ENCODE results near the gene CORO1A. TPM values are rescaled to one million over a fixed set of nuclear protein-coding genes. Genes with fewer than 3 reads are reported as not detected.

CORO1A gene
- total RNA-seq, 1 experiment from 2014 or later: 10.3 TPM

DNA sequence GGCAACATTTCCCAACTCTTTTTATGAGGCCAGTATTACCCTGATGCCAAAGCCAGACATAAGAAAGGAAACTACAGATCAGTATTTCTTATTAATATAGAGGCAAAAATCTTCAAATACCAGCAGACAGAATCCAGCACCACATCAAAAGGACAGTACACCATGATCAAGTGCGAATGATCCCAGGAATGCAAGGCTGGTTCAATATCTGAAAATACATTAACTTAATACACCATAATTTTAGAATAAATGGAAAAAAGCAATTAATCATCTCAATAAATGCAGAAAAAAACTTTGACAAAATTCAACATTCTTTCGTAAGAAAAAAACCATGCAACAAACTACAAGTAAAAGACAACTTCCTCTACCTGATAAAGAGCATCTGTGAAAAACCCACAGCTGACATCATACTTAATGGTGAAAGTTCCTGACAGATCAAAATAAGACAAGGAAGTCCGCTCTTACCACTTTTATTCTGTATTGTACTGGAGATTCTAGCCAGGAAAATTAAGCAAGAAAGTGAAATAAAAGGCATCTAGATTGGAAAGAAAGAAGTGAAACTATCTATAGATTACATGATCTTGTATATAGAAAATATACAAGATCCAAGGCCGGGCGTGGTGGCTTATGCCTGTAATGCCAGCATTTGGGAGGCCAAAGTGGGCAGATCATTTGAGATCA is 34.0 kb upstream of the CORO1A start:
- intact Hi-C loops (cut with micrococcal nuclease): no loop called here
- BruUV-seq (replicated peaks): no TSS peak
- no peak overlapping the region for H2AFZ ChIP-seq (ENCODE audit: low read length)
- no peaks in the 10 kb centered on the region for H4K20me1 ChIP-seq (ENCODE audit: low read length)
- H3F3A ChIP-seq (ENCODE audit: low read length, unreplicated experiment): no peaks in the 10 kb centered on the region
- no peak overlapping the region for H3K27ac ChIP-seq (ENCODE audit: low read length)
- H3K79me2 ChIP-seq (ENCODE audit: low read length): no peaks in the 10 kb centered on the region
- no peaks in the 10 kb centered on the region for H3K4me1 ChIP-seq (ENCODE audit: insufficient read depth, low read length)
- no peak overlapping the region for H3K4me3 ChIP-seq (ENCODE audit: low read length)
- H3K27me3 ChIP-seq (ENCODE audit: low read length): no peaks in the 10 kb centered on the region
- no peaks in the 10 kb centered on the region for H3K9me3 ChIP-seq (ENCODE audit: low read length)
- ChIA-PET POLR2A (ENCODE audit: unreplicated experiment) (no interaction called here), CTCF (no interaction called here)
- H3K36me3 ChIP-seq (ENCODE audit: low read depth, low read length): no peaks in the 10 kb centered on the region
- no peaks in the 10 kb centered on the region for H3K9me2 ChIP-seq (replicated peaks; ENCODE audit: low read length)
- no peak for TF ChIP-seq CTCF (conservative IDR thresholded peaks at IDR 0.05; ENCODE audit: low read depth, low read length)
- no peak for TF ChIP-seq EZH2phosphoT487 (IDR thresholded peaks at IDR 0.05; ENCODE audit: borderline replicate concordance, low read length)
- no peak for TF ChIP-seq EZH2 (IDR thresholded peaks at IDR 0.05; ENCODE audit: low read length, unreplicated experiment)
- no peak overlapping the region for H3K4me2 ChIP-seq (ENCODE audit: low read length)
- DNase-seq (no peak), ATAC-seq (no peak)
- H3K9ac ChIP-seq (ENCODE audit: low read length): no peak overlapping the region

DNA sequence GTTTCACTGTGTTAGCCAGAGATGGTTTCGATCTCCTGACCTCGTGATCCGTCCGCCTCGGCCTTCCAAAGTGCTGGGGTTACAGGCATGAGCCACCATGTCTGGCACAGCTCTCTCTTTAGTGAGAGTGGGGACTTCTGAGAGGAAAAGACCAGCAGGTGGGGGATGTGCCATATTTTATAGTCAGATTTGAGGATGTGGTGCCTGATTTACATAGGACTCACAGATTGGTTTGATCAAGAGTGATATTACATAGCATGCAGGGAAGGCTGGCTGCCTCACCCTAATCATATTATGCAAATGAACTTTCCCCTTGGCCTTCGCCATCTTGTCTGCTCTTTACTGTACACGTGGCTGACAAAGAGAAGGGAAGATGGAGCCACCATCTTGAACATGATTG is 32.3 kb upstream of the CORO1A start:
- Histone ChIP-seq H3K4me2 (ENCODE audit: low read length) (no peak overlapping the region), H3K9me2 (replicated peaks; ENCODE audit: low read length) (no peaks in the 10 kb centered on the region), H3K4me1 (ENCODE audit: insufficient read depth, low read length) (no peaks in the 10 kb centered on the region), H3K27ac (ENCODE audit: low read length) (no peak overlapping the region), H2AFZ (ENCODE audit: low read length) (no peak overlapping the region), H4K20me1 (ENCODE audit: low read length) (no peaks in the 10 kb centered on the region), H3F3A (ENCODE audit: low read length, unreplicated experiment) (no peaks in the 10 kb centered on the region), H3K9ac (ENCODE audit: low read length) (no peak overlapping the region), H3K9me3 (ENCODE audit: low read length) (no peaks in the 10 kb centered on the region), H3K79me2 (ENCODE audit: low read length) (no peaks in the 10 kb centered on the region), H3K27me3 (ENCODE audit: low read length) (no peaks in the 10 kb centered on the region), H3K36me3 (ENCODE audit: low read depth, low read length) (no peaks in the 10 kb centered on the region), H3K4me3 (ENCODE audit: low read length) (no peak overlapping the region)
- no peak for DNase-seq
- intact Hi-C loops (cut with micrococcal nuclease): no loop called here
- TF ChIP-seq CTCF (conservative IDR thresholded peaks at IDR 0.05; ENCODE audit: low read depth, low read length) (no peak), EZH2phosphoT487 (IDR thresholded peaks at IDR 0.05; ENCODE audit: borderline replicate concordance, low read length) (no peak)
- ChIA-PET CTCF (no interaction called here), POLR2A (ENCODE audit: unreplicated experiment) (no interaction called here)
- ATAC-seq: no peak
- no TSS peak for BruUV-seq (replicated peaks)

DNA sequence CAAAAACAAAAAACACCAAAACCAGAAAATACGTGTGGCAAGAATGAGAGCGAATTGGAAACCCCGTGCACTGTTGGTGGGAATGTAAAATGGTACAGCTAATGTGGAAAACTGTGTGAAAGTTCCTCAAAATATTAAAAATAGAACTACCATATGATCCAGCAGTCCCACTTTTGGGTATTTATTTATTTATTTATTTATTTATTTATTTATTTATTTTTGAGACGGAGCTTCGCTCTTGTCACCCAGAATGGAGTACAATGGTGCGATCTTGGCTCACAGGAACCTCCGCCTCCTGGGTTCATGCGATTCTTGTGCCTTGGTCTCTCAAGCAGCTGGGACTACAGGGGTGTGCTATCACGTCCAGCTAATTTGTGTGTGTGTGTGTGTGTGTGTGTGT is 30.9 kb upstream of the CORO1A start:
- H3K27me3 ChIP-seq (ENCODE audit: low read length): no peaks in the 10 kb centered on the region
- no peak overlapping the region for H2AFZ ChIP-seq (ENCODE audit: low read length)
- no peak overlapping the region for H3K9ac ChIP-seq (ENCODE audit: low read length)
- no peak for TF ChIP-seq EZH2 (IDR thresholded peaks at IDR 0.05; ENCODE audit: low read length, unreplicated experiment)
- no peak for TF ChIP-seq CTCF (conservative IDR thresholded peaks at IDR 0.05; ENCODE audit: low read depth, low read length)
- no peak for TF ChIP-seq EZH2phosphoT487 (IDR thresholded peaks at IDR 0.05; ENCODE audit: borderline replicate concordance, low read length)
- H3K4me1 ChIP-seq (ENCODE audit: insufficient read depth, low read length): no peaks in the 10 kb centered on the region
- H3K4me2 ChIP-seq (ENCODE audit: low read length): no peak overlapping the region
- no peak overlapping the region for H3K4me3 ChIP-seq (ENCODE audit: low read length)
- ChIA-PET CTCF (no interaction called here), POLR2A (ENCODE audit: unreplicated experiment) (no interaction called here)
- H3K79me2 ChIP-seq (ENCODE audit: low read length): no peaks in the 10 kb centered on the region
- H3K9me2 ChIP-seq (replicated peaks; ENCODE audit: low read length): no peaks in the 10 kb centered on the region
- intact Hi-C loops (cut with micrococcal nuclease): no loop called here
- no peak for DNase-seq
- H3K9me3 ChIP-seq (ENCODE audit: low read length): no peaks in the 10 kb centered on the region
- BruUV-seq (replicated peaks): no TSS peak
- no peak overlapping the region for H3K27ac ChIP-seq (ENCODE audit: low read length)
- no peaks in the 10 kb centered on the region for H4K20me1 ChIP-seq (ENCODE audit: low read length)
- H3K36me3 ChIP-seq (ENCODE audit: low read depth, low read length): no peaks in the 10 kb centered on the region
- no peak for ATAC-seq
- no peaks in the 10 kb centered on the region for H3F3A ChIP-seq (ENCODE audit: low read length, unreplicated experiment)

Data from PC-3 (cell line).